ENCODE data around the gene KMT2D.

KMT2D gene

GRCh38 chr12:49092816-49093406 lies 32.3 kb upstream of the KMT2D start:
- H3K4me3 ChIP-seq (ENCODE audit: low read length), result no peak overlapping the region

DNA sequence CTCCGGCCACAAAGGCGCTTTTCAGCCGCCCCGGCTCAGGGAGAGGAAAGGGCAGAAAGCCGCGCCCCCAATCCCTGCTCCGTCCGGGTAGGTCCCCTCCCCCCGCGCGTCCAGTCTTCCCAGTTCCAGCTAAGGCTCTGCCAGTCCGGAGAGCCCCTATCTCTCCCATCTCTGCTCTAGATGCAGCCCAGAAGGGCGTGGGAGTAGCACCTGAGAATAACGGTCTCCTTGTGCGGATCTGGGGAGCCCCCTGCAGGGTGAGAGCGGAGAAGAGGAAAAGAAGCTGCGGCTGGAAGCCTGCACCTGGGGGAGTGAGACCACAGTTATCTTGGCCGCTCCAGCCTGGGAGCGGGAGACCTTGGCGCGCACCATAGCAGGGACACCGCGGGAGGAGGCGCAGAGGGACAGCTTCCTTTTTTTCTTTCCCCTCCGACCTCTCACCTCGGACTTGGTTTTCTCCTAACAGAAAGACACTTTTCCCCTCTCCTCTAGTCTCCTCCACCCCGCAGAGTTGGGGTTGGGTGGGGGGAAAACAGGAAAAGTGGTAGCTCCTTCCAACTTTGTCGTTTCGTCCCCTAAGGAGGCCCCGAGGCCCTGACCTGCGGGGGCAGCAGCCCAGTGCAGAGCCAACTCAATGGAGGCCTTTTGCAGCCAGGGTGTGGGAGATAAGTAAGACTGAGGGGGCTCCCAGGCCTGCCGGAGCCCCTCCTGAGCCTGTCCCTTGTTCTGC lies 31.7 kb upstream of the KMT2D start:
- no peak overlapping the region for H3K4me3 ChIP-seq (ENCODE audit: low read length)
- peak; percentile 45 for TF ChIP-seq CTCF (IDR thresholded peaks at IDR 0.05; ENCODE audit: insufficient read depth, low read depth, low read length, missing control alignments)
- peak; percentile 32 for DNase-seq (ENCODE audit: low read depth)

More at GRCh38 chr12:49092816-49093406, 32.3 kb upstream of the KMT2D start:
- no peak for DNase-seq (ENCODE audit: low read depth)
- TF ChIP-seq CTCF (IDR thresholded peaks at IDR 0.05; ENCODE audit: insufficient read depth, low read depth, low read length, missing control alignments), result no peak

GRCh38 chr12:49091836-49092085 lies 31.2 kb upstream of the KMT2D start:
- no peak for DNase-seq (ENCODE audit: low read depth)
- no peak for TF ChIP-seq CTCF (IDR thresholded peaks at IDR 0.05; ENCODE audit: insufficient read depth, low read depth, low read length, missing control alignments)
- H3K4me3 ChIP-seq (ENCODE audit: low read length), result no peak overlapping the region

DNA sequence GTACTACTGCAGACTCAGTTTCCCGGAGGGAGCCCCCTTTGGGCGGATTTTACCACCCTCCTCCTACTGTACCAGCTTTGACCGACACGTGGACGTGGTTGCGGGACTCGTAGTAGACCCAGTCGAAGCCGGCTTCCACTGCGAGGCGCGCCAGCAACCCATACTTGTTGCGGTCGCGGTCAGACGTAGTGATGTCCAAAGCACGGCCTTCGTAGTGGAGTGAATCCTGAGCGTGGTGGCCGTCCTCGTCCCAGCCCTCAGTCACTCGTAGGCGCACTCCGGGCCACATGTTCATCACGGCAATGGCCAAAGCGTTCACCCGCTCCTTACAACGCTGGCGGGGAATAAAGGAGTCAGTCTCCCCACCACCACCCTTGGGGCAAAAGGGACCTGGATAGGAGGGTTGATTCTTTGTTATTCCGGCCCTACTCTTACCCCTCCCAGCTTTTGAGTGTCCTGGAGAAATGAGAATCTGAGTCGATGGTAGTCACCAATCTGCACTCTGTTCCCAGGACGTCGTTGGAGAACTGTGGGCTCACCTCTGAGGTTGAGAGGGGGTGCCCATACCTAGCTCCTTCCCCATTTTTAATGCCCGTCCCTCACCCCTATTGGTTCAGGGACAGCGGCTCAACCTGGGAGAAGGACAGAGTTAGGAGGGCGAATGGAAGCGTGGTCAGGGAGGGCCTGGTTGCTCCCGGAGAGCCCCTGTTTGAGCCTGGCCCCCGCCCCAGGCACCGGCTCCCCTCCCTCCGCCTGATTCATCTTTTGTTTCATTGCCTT lies 30.7 kb upstream of the KMT2D start:
- no peak for DNase-seq (ENCODE audit: low read depth)
- no peak overlapping the region for H3K4me3 ChIP-seq (ENCODE audit: low read length)
- no peak for TF ChIP-seq CTCF (IDR thresholded peaks at IDR 0.05; ENCODE audit: insufficient read depth, low read depth, low read length, missing control alignments)

DNA sequence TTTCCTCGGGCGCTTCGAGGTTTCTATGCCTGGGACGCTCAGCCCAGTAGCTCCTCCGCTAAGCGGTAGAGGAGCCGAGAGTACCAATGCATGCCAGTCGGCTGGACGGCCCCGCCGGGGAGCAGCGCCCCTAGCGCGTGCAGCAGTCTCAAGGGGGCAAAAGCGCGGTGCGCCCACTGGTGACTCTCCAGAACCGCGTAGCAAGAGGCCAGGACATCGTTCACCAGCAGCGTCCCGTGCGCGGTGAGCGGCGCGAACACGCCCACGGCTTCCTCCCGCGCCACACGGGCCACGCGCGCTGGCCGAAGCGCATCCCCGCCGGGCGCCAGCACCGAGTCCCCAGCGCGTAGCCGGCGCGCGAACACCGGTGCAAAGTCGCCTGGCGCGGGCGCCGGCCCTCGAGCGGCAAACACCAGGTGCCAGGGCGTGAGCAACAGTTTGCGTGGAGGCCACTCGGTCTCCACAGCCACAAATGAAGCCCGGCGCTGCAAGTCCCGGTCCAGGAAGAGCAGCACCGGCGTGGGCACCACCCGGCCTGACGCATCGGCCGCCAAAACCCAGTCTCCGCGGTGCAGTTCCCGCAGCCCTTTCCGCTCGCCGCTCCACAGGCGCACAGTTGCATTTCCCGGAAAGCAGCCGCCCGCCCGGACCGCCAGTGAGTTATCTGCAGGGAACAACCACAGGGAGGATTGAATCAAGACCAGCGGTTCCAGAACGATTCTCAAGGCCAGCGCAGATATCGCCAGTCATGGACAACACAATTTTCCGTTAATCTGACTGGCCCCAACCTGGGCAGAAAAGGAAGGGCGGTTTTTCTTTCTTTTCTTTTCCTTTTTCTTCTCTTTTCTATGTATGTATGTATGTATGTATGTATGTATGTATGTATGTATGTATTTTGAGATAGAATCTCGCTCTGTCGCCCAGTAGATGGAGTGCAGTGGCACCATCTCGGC lies 29.5 kb upstream of the KMT2D start:
- peak; percentile 13 for TF ChIP-seq CTCF (IDR thresholded peaks at IDR 0.05; ENCODE audit: insufficient read depth, low read depth, low read length, missing control alignments)
- H3K4me3 ChIP-seq (ENCODE audit: low read length), result no peak overlapping the region
- DNase-seq (ENCODE audit: low read depth), result peak; percentile 40

DNA sequence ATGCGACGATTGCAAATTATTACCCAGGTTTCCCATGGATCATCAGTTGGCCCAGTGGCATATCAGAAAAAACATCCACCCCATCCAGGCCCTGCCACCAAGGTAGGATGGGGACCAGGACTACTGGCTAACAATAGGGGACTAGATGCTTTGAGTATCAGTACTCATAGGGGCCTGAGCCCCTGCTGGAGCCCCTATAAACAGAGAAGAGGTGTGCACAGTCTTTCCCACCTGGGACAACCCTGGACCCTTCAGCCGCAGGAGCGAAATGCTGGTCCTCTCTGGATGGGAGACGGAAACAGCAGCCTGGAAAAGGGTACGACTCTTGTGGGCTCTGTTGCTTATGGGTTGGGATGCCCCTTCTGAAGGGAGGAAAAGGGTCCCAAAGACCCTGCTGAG lies 28.3 kb upstream of the KMT2D start:
- no peak for DNase-seq (ENCODE audit: low read depth)
- no peak overlapping the region for H3K4me3 ChIP-seq (ENCODE audit: low read length)
- TF ChIP-seq CTCF (IDR thresholded peaks at IDR 0.05; ENCODE audit: insufficient read depth, low read depth, low read length, missing control alignments), result no peak

Measured in epithelial cell of esophagus (primary cell).